GM18505 (cell line): ENCODE measurements around the gene RHBDL3.

Experiments
- ATAC-seq: cut with Tn5 transposase; IDR thresholded peaks from one replicate; pipeline ENCODE4 v1.9.1; 2021; ENCODE audit not compliant: unreplicated experiment
- POLR2A ChIP-seq: IDR thresholded peaks from 4 replicates; pipeline ENCODE4 v1.6.1; 2011; ENCODE audit warnings: borderline replicate concordance; ENCODE audit not compliant: insufficient read depth, insufficient read length; ENCODE audit errors: extremely low read depth

RHBDL3 gene, protein sequence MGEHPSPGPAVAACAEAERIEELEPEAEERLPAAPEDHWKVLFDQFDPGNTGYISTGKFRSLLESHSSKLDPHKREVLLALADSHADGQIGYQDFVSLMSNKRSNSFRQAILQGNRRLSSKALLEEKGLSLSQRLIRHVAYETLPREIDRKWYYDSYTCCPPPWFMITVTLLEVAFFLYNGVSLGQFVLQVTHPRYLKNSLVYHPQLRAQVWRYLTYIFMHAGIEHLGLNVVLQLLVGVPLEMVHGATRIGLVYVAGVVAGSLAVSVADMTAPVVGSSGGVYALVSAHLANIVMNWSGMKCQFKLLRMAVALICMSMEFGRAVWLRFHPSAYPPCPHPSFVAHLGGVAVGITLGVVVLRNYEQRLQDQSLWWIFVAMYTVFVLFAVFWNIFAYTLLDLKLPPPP

GRCh38 chr17:32265192-32265923 is at the start of gene RHBDL3:
Gene RHBDL3, plus strand, starts transcription at chr17:32265832. Its CDS starts 358 bp downstream, at chr17:32266190.
- no peak for ATAC-seq
- TF ChIP-seq POLR2A = no peak

- TF ChIP-seq POLR2A = no peak
Measured at GRCh38 chr17:32222621-32223020, 43.0 kb upstream of the RHBDL3 start.

GRCh38 chr17:32223703-32224102 is 41.9 kb upstream of the RHBDL3 start:
- no peak for TF ChIP-seq POLR2A
- ATAC-seq = no peak

More at GRCh38 chr17:32222621-32223020, 43.0 kb upstream of the RHBDL3 start:
- no peak for ATAC-seq

DNA sequence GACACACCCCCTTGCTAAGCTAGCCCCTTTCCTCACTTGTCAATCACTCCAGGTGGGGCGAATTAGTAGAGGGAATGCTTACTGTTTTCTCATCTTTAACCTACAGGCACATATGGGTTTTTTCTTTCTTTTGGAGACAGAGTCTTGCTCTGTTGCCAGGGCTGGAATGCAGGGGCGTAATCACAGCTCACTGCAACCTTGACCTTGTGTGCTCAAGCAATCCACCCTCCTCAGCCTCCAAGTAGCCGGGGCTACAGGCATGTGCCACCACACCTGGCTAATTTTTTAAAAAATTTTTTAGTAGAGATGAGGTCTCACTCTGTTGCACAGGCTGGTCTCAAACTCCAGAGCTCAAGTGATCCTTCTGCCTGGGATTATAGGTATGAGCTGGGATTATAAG is 38.7 kb upstream of the RHBDL3 start:
- no peak for TF ChIP-seq POLR2A
- no peak for ATAC-seq

DNA sequence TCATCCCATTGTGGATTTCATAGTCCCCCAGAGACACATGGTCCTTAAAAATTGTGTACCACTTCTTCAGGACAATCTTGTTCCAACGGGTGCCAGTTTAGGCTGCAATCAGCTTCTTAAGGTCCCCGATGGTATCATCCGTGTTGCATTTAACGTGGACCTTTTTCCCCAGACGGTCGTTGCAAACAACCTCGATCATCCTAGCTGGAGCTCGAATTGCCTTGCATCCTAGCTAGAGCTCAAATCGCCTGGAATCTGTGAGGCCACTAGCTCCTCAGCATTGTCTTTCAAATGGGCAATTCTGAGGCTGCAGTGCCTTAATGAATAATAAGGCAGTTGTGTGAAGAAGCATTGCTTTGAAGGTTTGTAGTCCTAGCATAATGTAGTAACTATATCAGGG is 37.7 kb upstream of the RHBDL3 start:
- ATAC-seq = no peak
- TF ChIP-seq POLR2A = no peak

DNA sequence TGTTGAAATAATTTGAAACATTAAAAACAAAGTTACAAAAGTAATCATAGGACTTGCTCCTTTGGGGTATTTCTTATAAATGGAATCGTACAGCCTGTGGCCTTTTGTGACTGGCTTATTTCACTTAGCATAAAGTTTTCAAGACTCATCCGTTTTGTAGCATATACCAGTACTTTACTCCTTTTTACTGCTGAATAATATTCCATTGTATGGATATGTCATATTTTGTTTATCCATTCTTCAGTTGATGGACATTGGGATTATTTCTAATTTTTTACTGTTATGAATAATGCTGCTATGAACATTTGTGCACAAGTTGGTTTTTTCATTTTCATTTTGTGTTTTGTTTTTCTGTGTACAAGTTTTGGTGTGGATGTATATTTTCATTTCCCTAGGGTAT is 30.0 kb upstream of the RHBDL3 start:
- ATAC-seq = no peak
- no peak for TF ChIP-seq POLR2A

- no peak for TF ChIP-seq POLR2A
- ATAC-seq = no peak
Measured at GRCh38 chr17:32239456-32239855, 26.2 kb upstream of the RHBDL3 start.

DNA sequence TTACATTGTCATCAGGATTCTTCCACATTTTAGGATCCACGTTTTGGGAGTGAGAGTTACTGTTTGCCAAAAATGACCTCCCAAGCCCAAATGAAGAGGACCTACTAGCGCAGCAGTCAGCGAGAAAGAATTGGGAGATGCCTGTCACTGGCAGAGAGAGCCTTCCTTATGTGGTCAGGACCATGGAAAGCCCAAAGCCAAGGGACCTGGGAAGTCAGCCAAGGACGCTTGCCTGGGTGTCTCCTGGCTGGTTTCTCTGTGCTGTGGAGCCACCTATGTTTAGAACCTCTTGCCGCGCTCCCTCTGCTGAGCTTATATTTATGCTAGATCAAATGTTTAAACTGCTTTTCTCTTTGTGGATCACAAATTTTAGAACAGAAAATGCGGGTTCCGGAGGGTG is 24.9 kb upstream of the RHBDL3 start:
- no peak for TF ChIP-seq POLR2A
- no peak for ATAC-seq

DNA sequence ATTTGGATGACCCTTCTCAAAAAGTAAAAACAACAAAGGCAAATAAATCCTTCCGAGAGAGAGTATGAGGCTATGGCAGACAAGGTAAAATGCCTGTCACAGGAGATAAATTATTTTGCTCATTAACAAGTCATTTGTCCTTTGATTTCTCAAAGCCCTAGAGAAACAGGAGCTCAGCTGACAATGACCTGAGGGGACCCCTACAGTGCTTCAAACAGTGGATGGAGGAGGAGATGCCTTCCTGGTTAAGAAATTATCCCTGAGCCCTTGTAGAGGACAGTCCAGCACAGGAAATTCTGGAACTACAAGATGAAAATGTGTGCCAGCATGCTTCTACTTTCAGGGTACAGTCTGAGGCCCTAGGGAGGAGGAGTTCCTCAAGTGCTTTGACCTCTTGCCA is 24.0 kb upstream of the RHBDL3 start:
- ATAC-seq = no peak
- TF ChIP-seq POLR2A = no peak

GRCh38 chr17:32249475-32249874 is 16.2 kb upstream of the RHBDL3 start:
- ATAC-seq = no peak
- no peak for TF ChIP-seq POLR2A

GRCh38 chr17:32253117-32253611 is 12.5 kb upstream of the RHBDL3 start:
- no peak for ATAC-seq
- no peak for TF ChIP-seq POLR2A

DNA sequence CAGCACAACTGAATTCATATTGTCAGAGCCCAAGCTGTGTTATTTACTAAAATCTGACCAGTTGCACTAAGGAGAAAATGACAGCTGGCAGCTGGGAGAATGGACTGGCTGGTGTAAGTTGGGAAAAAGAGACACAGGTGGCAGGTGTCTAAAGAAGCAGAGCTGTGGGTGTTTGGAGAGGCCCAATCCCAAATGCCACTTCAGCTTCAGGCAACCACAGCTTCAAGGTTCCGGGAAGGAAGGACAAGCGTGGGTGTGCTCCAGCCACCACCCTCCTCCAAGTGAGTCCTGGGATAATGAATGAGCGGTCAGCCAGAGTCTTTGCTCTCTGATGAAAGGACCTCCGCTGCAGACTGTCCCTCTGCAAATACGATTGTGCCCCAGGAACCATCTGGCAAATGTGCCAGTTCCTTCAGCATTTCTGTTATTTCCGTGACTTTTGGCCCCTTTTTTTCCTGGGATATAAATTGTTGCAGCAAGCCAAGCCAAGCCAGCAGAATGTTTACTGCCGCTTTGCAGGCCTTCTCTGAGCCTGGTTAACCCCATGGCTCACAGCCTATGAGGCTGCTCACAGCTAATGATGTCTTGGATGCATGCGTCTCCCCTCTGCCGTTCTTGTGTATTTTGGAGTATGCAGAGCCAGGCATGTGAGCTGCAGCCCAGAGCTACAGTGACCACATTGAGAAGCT is 9.5 kb upstream of the RHBDL3 start:
- no peak for ATAC-seq
- TF ChIP-seq POLR2A = no peak

DNA sequence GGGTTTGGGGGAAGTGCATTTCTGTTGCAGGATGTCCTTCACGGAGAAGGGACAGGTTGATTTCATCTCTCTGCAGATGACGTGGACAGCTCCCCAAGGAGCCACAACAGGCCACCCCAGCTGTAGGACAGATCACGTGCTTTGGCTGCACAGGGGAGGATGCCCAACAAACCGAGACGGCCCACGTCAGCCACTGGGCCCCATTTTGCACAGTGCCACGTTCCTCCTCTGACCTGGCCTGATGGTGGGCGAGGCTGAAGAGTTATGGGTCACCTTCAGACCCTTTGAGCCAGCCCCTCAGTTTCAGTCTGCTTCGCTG is 9.0 kb upstream of the RHBDL3 start:
- TF ChIP-seq POLR2A = no peak
- no peak for ATAC-seq

GRCh38 chr17:32258383-32259140 is 7.1 kb upstream of the RHBDL3 start:
- no peak for ATAC-seq
- TF ChIP-seq POLR2A = no peak

- ATAC-seq = no peak
- TF ChIP-seq POLR2A = no peak
Measured at GRCh38 chr17:32259586-32259985, 6.0 kb upstream of the RHBDL3 start.
